H1 (cell line): ENCODE results near the gene USH1C. TPM values are rescaled to one million over a fixed set of nuclear protein-coding genes. Genes with fewer than 3 reads are reported as not detected.

Experiments
- CTCF ChIA-PET: fragments of 300-600 bp; sonication (Branson Sonifier 250); formaldehyde crosslinking; loops from one replicate; lab custom pipeline; 2021; ENCODE audit not compliant: partially characterized antibody; lab: Charles Lee
- POLR2A ChIA-PET: fragments of 300-600 bp; sonication (Branson Sonifier 250); formaldehyde crosslinking; loops from one replicate; lab custom pipeline; 2021; ENCODE audit warnings: inconsistent platforms; ENCODE audit not compliant: partially characterized antibody; lab: Charles Lee
- DNase-seq, 2 experiments: peaks; one replicate each; pipeline versions ENCODE4 v3.0.0 to v3.0.0-alpha.2; 2010 to 2022; ENCODE audit warnings: low spot score in 2 of 2, low read depth in 1 of 2, mixed read lengths in 1 of 2
- FAIRE-seq: peaks from 2 replicates; lab custom pipeline; 2011; peaks lifted over from hg19 to GRCh38; lab: Jason Lieb, UNC
- H2AFZ ChIP-seq: 2 replicates; pipeline ENCODE4 v1.8.1; 2012; ENCODE audit warnings: low read length, inconsistent platforms
- H2AK5ac ChIP-seq: 2 replicates; pipeline ENCODE4 v1.6.1; 2013; ENCODE audit warnings: low read depth, low read length
- H2BK120ac ChIP-seq: replicated peaks from 2 replicates; pipeline ENCODE3; 2013; ENCODE audit warnings: low read depth, low read length, inconsistent platforms
- H2BK12ac ChIP-seq: 2 replicates; pipeline ENCODE4 v1.6.1; 2013; ENCODE audit warnings: low read depth, low read length
- H2BK15ac ChIP-seq: 2 replicates; pipeline ENCODE4 v1.6.1; 2013; ENCODE audit warnings: low read length
- H2BK20ac ChIP-seq: 2 replicates; pipeline ENCODE4 v1.6.1; 2013; ENCODE audit warnings: low read length
- H2BK5ac ChIP-seq: 2 replicates; pipeline ENCODE4 v1.6.1; 2013; ENCODE audit warnings: low read depth, low read length
- H3K14ac ChIP-seq: 2 replicates; pipeline ENCODE4 v1.6.1; 2013; ENCODE audit warnings: inconsistent platforms; ENCODE audit not compliant: insufficient read length
- H3K18ac ChIP-seq: 2 replicates; pipeline ENCODE4 v1.6.1; 2013; ENCODE audit warnings: low read length; ENCODE audit errors: extremely low read depth
- H3K23ac ChIP-seq: 2 replicates; pipeline ENCODE4 v1.6.1; 2013; ENCODE audit warnings: inconsistent platforms; ENCODE audit not compliant: insufficient read length
- H3K23me2 ChIP-seq: 2 replicates; pipeline ENCODE4 v1.6.1; 2013; ENCODE audit warnings: low read depth, low read length
- H3K27ac ChIP-seq: 2 replicates; pipeline ENCODE4 v1.6.1; 2011; ENCODE audit warnings: low read depth, low read length, inconsistent platforms
- H3K27me3 ChIP-seq, 4 experiments: replicated peaks in 1 of 4; 1 replicate in 1 of 4; 2 replicates in 3 of 4; pipeline versions ENCODE4 v1.6.1 to v1.8.1; 2011 to 2013; ENCODE audit warnings: low read length in 3 of 4, mild to moderate bottlenecking in 3 of 4, inconsistent platforms in 2 of 4, mixed read lengths in 2 of 4, moderate library complexity in 1 of 4; ENCODE audit not compliant: control insufficient read depth in 3 of 4, insufficient read depth in 3 of 4; ENCODE audit errors: extremely low read depth in 1 of 4
- H3K36me3 ChIP-seq, 4 experiments: 2 replicates each; pipeline versions ENCODE4 v1.6.1 to v1.8.1; 2011 to 2013; ENCODE audit warnings: mild to moderate bottlenecking in 4 of 4, low read length in 3 of 4, moderate library complexity in 2 of 4, control low read depth in 1 of 4, inconsistent platforms in 1 of 4; ENCODE audit not compliant: insufficient read depth in 4 of 4, control insufficient read depth in 2 of 4
- H3K4ac ChIP-seq: replicated peaks from 2 replicates; pipeline ENCODE3; 2013; ENCODE audit warnings: low read length, low read depth, mixed read lengths, inconsistent platforms; ENCODE audit not compliant: insufficient read length
- H3K4me1 ChIP-seq, 4 experiments: replicated peaks in 1 of 4; 1 replicate in 1 of 4; 2 replicates in 3 of 4; pipeline versions ENCODE4 v1.6.1 to v1.8.1; 2011 to 2013; ENCODE audit warnings: low read length in 3 of 4, inconsistent platforms in 2 of 4, mixed read lengths in 1 of 4; ENCODE audit not compliant: insufficient read depth in 4 of 4, control insufficient read depth in 3 of 4
- H3K4me2 ChIP-seq, 2 experiments: 2 replicates each; pipeline versions ENCODE4 v1.6.1 to v1.8.1; 2011 to 2013; ENCODE audit warnings: low read depth in 2 of 2, low read length in 2 of 2, control low read depth in 1 of 2, inconsistent platforms in 1 of 2, mild to moderate bottlenecking in 1 of 2; ENCODE audit not compliant: insufficient read depth in 1 of 2
- H3K4me3 ChIP-seq, 4 experiments: fragments of 200-600, 300-600 bp in 1 of 4; sonication (generic), shearing (Covaris generic), sonication (Bioruptor Twin) in 1 of 4; 2 replicates each; pipeline versions ENCODE4 v1.5.1 to v1.8.1; 2011 to 2016; ENCODE audit warnings: low read length in 4 of 4, low read depth in 3 of 4, control low read depth in 2 of 4, inconsistent platforms in 2 of 4, mild to moderate bottlenecking in 2 of 4, mixed read lengths in 1 of 4, moderate library complexity in 1 of 4; ENCODE audit not compliant: insufficient read depth in 2 of 4; ENCODE audit errors: extremely low read depth in 1 of 4
- H3K56ac ChIP-seq: replicated peaks from 2 replicates; pipeline ENCODE3; 2013; ENCODE audit warnings: low read depth, mild to moderate bottlenecking, mixed read lengths, low read length, inconsistent platforms; ENCODE audit not compliant: insufficient read length
- H3K79me1 ChIP-seq: 2 replicates; pipeline ENCODE4 v1.6.1; 2013; ENCODE audit warnings: low read depth, low read length, control low read depth
- H3K79me2 ChIP-seq, 2 experiments: 2 replicates each; pipeline versions ENCODE4 v1.6.1 to v1.8.1; 2012 to 2013; ENCODE audit warnings: low read length in 2 of 2, mild to moderate bottlenecking in 2 of 2, inconsistent platforms in 1 of 2; ENCODE audit not compliant: insufficient read depth in 2 of 2, control insufficient read depth in 1 of 2
- H3K9ac ChIP-seq, 4 experiments: replicated peaks in 1 of 4; 1 replicate in 1 of 4; 2 replicates in 3 of 4; pipeline versions ENCODE4 v1.6.1 to v1.8.1; 2011 to 2013; ENCODE audit warnings: low read depth in 3 of 4, low read length in 3 of 4, control low read depth in 2 of 4, mild to moderate bottlenecking in 2 of 4, moderate library complexity in 2 of 4, inconsistent platforms in 1 of 4; ENCODE audit errors: extremely low read depth in 1 of 4
- H3K9me3 ChIP-seq, 2 experiments: 2 replicates each; pipeline versions ENCODE4 v1.6.1 to v1.8.1; 2012 to 2013; ENCODE audit warnings: mild to moderate bottlenecking in 2 of 2, moderate library complexity in 2 of 2, control low read depth in 1 of 2, inconsistent platforms in 1 of 2, low read depth in 1 of 2, low read length in 1 of 2, mixed read lengths in 1 of 2; ENCODE audit not compliant: insufficient read depth in 2 of 2
- H4K20me1 ChIP-seq, 2 experiments: replicated peaks in 1 of 2; 2 replicates each; pipeline versions ENCODE3 to v1.8.1; 2011 to 2013; ENCODE audit warnings: inconsistent platforms in 2 of 2, low read length in 2 of 2, mild to moderate bottlenecking in 1 of 2; ENCODE audit not compliant: insufficient read depth in 2 of 2, control insufficient read depth in 1 of 2
- H4K5ac ChIP-seq: 2 replicates; pipeline ENCODE4 v1.6.1; 2013; ENCODE audit warnings: low read length, low read depth, mixed read lengths, inconsistent platforms; ENCODE audit not compliant: insufficient read length
- H4K8ac ChIP-seq: 2 replicates; pipeline ENCODE4 v1.8.0; 2013; ENCODE audit warnings: mild to moderate bottlenecking, moderate library complexity, low read length, inconsistent platforms; ENCODE audit not compliant: insufficient read depth; ENCODE audit errors: extremely low read depth
- H4K91ac ChIP-seq: replicated peaks from 2 replicates; pipeline ENCODE3; 2013; ENCODE audit warnings: low read length, mixed read lengths, inconsistent platforms; ENCODE audit not compliant: insufficient read length
- ASH2L ChIP-seq: fragments of 200-600, 300-600 bp; sonication (generic); IDR thresholded peaks from one replicate; pipeline ENCODE4 v1.7.1; 2017; ENCODE audit warnings: low read length
- HDAC6 ChIP-seq: IDR thresholded peaks from one replicate; pipeline ENCODE4 v1.7.1; 2012; ENCODE audit warnings: low read depth, mild to moderate bottlenecking, inconsistent platforms, low read length, moderate library complexity
- POU5F1 ChIP-seq: IDR thresholded peaks from 2 replicates; pipeline ENCODE4 v1.6.1; 2011; ENCODE audit warnings: low read depth, mild to moderate bottlenecking, low read length, moderate library complexity
- SP2 ChIP-seq: IDR thresholded peaks from 2 replicates; pipeline ENCODE4 v1.6.1; 2012; ENCODE audit warnings: mild to moderate bottlenecking, low read length, inconsistent platforms
- TAF7 ChIP-seq: optimal IDR thresholded peaks from 2 replicates; pipeline ENCODE3; 2011; ENCODE audit warnings: low read depth, mild to moderate bottlenecking, inconsistent platforms, low read length, moderate library complexity, borderline replicate concordance
- WGBS, 2 experiments: shearing (Covaris generic) in 1 of 2; methylation state at CpG; one replicate each; pipeline versions ENCODE4 v1.1.6 to v1.1.7; 2013 to 2015; ENCODE audit warnings: low lambda C conversion rate in 2 of 2, mixed read lengths in 2 of 2, inconsistent platforms in 1 of 2, low coverage in 1 of 2, missing lambda C conversion rate in 1 of 2; ENCODE audit not compliant: insufficient replicate concordance in 2 of 2, insufficient coverage in 1 of 2, insufficient read length in 1 of 2; ENCODE audit errors: extremely low coverage in 1 of 2, missing lambda C conversion rate in 1 of 2; 5-methylcytosine and 5-hydroxymethylcytosine counted together
- polyA plus RNA-seq, 7 experiments: library from polyadenylated mRNA; depleted of rRNA in 3 of 7; stranded (reverse) in 5 of 7; unstranded in 2 of 7; fragments of >200 nt in 5 of 7; fragments of 200-250 nt in 2 of 7; gene quantifications; 1 replicate in 5 of 7; 2 replicates in 1 of 7; 4 replicates in 1 of 7; pipeline versions ENCODE4 v1.2.1 to v1.2.3, GENCODE V29; 2011 to 2013; ENCODE audit warnings: missing spikeins in 2 of 7, mixed read lengths in 2 of 7
- total RNA-seq: library from RNA; stranded (reverse); fragmentation: NEBNext Ultra II Directional; extraction: Animal tissue kit (Norgen Biotek cat#: 25700); gene quantifications from 2 replicates; pipeline ENCODE4 v1.2.1, GENCODE V29; 2021

The USH1C gene
- total and polyA plus RNA-seq, 2 of the 8 experiments (the other 6 are each of a cell fraction or from before 2014, with no cell fraction given), result 1.3 to 1.6 TPM

- no peak overlapping the region for H2BK20ac ChIP-seq
- H4K5ac ChIP-seq, result no peak overlapping the region
- H3K79me2 ChIP-seq, result no peaks in the 10 kb centered on the region
- no peak overlapping the region for H2BK15ac ChIP-seq
- H3K27ac ChIP-seq, result no peak overlapping the region
- DNase-seq (no peak), FAIRE-seq (no peak)
- no peak overlapping the region for H3K18ac ChIP-seq
- H2BK12ac ChIP-seq, result no peak overlapping the region
- H2AK5ac ChIP-seq, result no peak overlapping the region
- H3K56ac ChIP-seq, result no peak overlapping the region
- ChIA-PET POLR2A (interaction anchor here (1.3 to 1.5 kb wide), 2 partner anchors 10 to 18 kb away, joined by 3 read pairs; no protein-coding TSS in a partner anchor), CTCF (interaction anchor here (0.7 to 1.9 kb wide), 10 partner anchors 9 to 79 kb away, joined by 3 to 6 read pairs (median 4); no protein-coding TSS in a partner anchor)
- no peak overlapping the region for H2BK5ac ChIP-seq
- H2AFZ ChIP-seq, result no peak overlapping the region
- no peak overlapping the region for H3K9ac ChIP-seq
- TF ChIP-seq HDAC6, result no peak
- no peak for TF ChIP-seq TAF7
- no peak for TF ChIP-seq ASH2L
- no peak for TF ChIP-seq POU5F1
- TF ChIP-seq SP2, result no peak
- 87% methylated on average over 9 of the region's 9 CpGs; no CpG with 5 or more reads in 1 of the 2 experiments for WGBS, 2 experiments
- no peak overlapping the region for H3K14ac ChIP-seq
- no peak overlapping the region for H4K8ac ChIP-seq
- H3K4me1 ChIP-seq, result peaks cover 4 to 12% (median 9%) of the 10 kb centered on the region in 4 experiments; a peak in 6 of 7 replicates
- H3K4me3 ChIP-seq, result no peak overlapping the region
- H4K20me1 ChIP-seq, result peaks cover 0 to 2% of the 10 kb centered on the region in 2 experiments
- no peaks in the 10 kb centered on the region for H3K36me3 ChIP-seq
- H3K23me2 ChIP-seq, result no peaks in the 10 kb centered on the region
- H3K27me3 ChIP-seq, result no peaks in the 10 kb centered on the region
- no peak overlapping the region for H2BK120ac ChIP-seq
- no peak overlapping the region for H3K23ac ChIP-seq
- no peak overlapping the region for H3K4ac ChIP-seq
- no peak overlapping the region for H4K91ac ChIP-seq
- no peak overlapping the region for H3K4me2 ChIP-seq
- H3K9me3 ChIP-seq, result no peaks in the 10 kb centered on the region; a peak in 1 of 4 replicates
- H3K79me1 ChIP-seq, result no peaks in the 10 kb centered on the region
Measured at GRCh38 chr11:17459236-17459896, 84.8 kb downstream of the USH1C start.
